Stimulated activated CD8-positive, alpha-beta memory T cell treated with anti-CD3 and anti-CD28 coated beads, Interleukin-4, amount 100 ng/mL, for 4 hours (primary cell): ENCODE results near the gene RNF222.
A peak's percentile ranks its signal among the peaks of the same experiment; 100 is the strongest.
"Not testable (repeated sequence)": the region's sequence is repeated elsewhere in the genome, so short reads cannot be mapped to it uniquely, and the experiment has no call there.

Source experiments
- DNase-seq, 2 donors: peaks; one replicate each; pipeline ENCODE4 v3.0.0-alpha.2; 2020; ENCODE audit warnings: low read depth in 2 of 2, low spot score in 1 of 2

RNF222 gene

DNA sequence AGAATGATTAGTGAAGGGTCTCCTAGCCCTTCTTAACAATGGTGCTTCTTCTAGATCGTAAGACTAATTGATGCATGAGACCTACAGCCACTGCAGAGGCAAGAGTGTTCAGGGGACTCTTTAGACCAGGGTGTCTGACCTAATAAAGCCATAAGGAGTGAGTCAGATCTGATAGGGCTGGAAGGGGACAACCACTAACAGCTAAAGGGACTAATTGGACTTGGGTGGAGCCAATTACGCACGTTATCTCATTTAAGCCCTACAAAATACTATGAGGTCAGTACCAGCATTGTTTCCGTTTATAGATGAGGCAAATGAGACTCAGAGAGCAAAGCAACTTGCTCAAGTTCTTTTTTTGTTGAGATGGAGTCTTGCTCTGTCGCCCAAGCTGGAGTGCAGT lies 14.5 kb upstream of the RNF222 start:
- no peak for DNase-seq

- DNase-seq = no peak
Measured at GRCh38 chr17:8410883-8411238, 13.2 kb upstream of the RNF222 start.

DNA sequence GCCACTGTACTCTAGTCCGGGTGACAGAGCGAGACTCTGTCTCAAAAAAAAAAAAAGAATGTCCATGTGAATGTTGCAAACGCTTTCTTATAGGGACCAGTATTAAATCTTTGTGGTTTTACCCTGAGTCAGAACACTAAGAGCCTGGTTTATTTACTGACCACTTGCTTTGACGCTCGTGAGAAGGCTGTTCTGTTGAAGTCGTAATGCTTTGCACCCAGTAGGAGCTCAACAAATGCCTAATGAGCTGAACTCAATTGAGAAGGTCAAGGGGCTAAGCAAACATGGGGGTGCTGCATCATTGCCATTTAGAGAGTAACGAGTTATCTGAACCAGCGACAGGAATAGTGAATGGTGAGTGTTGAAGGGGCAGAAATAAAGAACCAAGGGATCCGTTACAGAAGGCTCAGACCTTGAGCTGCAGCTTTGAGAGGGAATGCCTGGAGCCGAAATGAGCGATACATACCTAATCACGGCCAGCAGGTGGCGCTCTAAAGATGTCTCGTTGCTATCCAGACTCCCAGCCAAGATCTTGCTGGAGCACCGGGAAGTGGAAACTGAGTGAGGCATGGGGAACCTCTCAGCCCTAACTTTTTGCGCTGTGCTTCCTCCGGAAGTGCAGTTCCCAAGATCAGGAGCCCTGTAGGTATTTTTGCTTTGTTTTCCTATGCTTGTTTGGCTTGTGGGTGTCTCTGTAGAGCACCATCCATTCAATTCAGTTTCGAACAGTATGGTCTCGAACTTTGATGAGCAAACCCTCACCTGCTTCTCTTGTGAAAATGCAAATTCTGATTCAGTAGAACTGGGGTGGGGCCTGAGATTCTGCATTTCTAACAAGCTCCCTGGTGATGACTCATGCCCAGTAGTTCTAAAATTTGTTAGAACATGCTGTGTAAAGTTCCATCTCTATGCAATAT lies 12.6 kb upstream of the RNF222 start:
- peak; percentile 50 to 66 for DNase-seq

DNA sequence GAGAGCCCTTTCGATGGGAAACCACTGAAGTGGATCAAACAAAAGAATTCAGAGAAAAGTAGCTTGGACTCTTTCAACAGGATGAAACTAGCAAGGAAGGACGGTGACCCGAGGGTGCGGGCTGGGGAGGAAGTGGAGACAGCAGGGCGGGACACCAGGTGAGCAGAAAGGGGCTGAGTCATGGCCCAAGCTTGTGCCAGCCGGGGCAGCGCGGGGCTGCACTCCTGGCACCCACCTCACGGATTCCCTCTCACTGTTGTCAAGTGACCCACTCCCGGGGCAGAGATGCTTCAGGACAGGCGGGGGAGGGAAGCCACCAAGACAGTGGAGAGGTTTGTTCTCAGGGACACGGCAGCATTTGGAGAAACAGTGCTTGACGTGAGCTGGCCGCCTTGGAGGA lies 10.7 kb upstream of the RNF222 start:
- DNase-seq = no peak

DNA sequence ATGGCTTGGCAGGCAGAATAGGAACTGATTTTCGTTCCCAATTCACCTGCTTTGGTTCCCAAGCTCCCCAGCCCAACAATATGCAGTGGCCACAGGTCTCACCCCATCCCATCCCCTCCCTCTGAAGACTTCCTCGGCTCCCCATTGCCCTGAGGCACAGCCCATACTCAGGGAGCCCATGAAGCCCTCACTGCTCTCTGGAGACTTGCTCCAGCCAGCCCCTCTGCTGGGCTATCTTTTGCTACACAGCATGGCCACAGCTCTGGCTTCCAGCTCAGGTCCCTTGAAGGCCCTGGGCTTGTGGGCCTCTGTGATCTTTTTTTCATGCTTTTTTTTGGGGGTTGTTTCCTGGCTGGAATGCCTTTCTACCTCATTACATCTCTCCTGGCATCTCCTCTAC lies 8.5 kb upstream of the RNF222 start:
- DNase-seq = no peak

DNA sequence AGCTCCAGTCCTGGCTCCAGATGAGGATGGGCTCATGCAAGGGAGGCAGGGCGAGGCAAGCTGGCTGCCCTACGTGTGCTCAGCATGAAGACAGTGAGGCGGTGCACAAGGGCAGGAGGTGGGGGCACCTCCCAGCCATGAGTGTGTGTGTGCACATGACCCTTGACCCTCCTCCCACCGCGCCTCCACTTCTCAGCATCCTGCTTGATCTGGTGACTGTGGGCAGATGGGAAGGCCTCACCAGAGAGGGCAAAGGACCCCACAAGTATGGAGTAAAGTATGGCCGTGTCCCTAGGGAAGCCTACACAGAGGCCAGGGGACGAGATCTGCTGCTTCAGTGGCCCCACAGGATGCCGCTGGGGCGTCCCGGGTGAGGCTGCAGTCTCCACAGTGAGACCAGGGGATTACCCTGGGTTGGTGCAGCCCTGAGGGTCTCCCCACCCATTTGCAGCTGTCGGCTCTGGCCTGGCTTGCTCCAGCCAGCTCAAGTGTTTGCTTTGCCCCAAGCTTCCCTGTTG lies 7.9 kb upstream of the RNF222 start:
- DNase-seq = no peak

DNA sequence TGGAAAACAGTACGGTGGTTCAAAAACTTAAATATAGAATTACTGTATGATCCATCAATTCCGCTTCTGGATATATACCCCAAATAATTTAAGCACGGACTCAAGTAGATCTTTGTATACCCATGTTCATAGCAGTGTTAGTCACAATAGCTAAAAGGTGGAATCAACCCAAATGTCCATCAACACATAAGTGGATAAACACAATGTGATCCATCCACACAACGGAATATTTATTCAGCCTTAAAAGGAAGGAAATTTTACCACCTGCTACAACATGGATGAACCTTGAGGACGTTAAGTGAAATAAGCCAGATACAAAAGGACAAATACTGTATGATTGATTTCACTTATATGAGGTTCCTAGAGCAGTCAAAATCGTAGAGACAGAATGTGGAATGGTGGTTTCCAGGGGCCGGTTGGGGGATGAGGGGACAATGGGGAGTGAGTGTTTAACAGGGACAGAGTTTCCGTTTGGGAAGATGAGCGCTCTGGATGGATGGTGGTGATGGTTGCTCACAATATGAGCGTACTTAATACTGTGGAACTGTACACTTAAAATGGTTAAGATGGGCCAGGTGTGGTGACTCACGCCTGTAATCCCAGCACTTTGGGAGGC lies 5.4 kb upstream of the RNF222 start:
- no peak for DNase-seq

DNA sequence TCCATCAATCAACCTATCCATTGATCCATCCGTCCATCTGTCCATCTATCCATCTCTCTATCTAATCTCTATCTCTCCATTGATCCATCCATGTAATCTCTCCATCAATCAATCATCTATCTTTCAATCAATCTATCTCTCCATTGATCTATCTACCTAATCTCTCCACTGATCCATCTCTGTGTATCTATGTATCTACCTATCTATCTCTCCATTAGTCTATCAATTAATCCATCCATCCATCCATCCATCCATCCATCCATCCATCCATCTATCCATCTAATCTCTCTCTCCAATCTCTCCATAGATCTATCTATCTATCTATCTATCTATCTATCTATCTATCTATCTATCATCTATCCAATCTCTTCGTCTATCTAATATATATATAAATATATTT lies 3.5 kb upstream of the RNF222 start:
- DNase-seq = no peak

- no peak for DNase-seq
Measured at GRCh38 chr17:8398980-8399379, 1.4 kb upstream of the RNF222 start.

GRCh38 chr17:8394497-8394896 lies 3.1 kb downstream of the RNF222 start:
- not testable (repeated sequence) for DNase-seq

DNA sequence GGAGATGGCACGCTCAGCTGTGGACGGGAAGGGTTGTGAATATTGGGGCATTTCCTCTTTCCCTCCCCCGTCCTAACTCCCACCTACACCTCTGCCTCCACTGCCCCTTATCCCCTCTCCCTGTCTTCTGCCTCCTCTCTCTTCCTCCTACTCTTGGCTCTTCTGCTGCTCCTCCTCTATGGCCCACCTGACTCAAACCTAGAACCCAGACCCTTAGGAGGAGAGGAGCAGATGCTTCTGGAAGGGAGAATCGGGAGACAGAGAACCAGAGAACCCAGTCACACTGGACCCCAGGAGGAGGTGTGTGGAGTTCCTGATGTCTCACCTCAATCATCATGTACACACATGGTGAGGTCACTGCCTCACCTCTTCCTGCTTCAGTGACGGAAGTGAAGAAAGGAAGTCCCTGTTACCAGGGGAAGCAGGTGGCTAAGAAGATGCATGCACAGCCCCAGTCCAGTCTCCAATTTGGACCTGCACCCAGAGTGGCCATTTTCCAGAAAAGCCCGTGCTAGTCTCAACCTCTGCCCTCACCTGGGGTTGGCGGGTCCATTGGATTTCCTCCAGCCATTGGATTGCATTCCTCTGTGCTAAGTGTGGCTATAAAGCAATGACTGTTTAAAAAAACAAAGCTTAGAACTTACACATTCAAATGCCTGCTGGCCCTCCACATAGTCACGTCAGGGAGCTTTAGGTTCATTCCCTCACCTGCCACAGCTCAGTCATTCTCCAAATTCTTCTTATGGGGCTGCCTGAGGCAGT lies 4.0 kb downstream of the RNF222 start:
- no peak for DNase-seq

DNA sequence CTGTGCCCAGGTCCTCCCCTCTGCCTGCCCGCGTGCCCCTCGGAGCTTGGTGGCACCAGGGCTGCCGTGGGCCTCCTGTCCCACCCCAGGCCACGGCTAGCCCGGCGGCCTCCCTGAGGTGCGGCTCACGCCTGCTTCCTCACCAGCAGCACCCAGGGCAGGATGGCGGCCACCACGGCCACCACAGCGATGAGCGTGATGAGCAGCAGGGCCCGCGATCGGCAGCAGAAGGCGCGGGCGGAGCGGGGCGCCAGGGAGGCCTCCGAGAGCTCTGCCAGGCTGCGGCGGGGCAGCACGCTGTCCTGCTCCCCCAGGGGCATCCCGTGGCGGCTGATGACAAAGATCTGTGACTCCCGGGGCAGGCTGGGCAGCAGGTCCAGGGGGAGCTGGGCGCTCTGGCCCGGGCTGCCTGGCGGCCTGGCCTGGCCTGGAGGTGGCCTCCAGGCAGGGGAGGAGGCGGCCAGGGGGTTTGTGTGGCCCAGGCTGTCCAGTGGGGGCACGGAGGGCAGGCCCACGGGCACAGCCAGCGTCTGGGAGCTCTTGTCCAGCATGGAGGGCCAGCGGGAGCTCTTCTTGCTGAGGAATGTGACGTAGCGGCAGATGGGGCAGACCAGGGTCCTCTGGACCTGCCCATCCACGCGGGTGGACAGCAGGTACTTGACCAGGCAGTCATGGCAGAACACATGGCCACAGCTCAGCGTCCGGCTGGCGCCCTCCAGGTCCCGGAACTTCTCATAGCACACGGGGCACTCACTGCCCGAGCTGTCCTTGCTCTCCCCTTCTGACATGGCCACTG lies 4.8 kb downstream of the RNF222 start:
- no peak for DNase-seq

- no peak for DNase-seq
Measured at GRCh38 chr17:8392274-8392673, 5.4 kb downstream of the RNF222 start.

- DNase-seq = no peak
Measured at GRCh38 chr17:8391711-8392110, 5.9 kb downstream of the RNF222 start.

DNA sequence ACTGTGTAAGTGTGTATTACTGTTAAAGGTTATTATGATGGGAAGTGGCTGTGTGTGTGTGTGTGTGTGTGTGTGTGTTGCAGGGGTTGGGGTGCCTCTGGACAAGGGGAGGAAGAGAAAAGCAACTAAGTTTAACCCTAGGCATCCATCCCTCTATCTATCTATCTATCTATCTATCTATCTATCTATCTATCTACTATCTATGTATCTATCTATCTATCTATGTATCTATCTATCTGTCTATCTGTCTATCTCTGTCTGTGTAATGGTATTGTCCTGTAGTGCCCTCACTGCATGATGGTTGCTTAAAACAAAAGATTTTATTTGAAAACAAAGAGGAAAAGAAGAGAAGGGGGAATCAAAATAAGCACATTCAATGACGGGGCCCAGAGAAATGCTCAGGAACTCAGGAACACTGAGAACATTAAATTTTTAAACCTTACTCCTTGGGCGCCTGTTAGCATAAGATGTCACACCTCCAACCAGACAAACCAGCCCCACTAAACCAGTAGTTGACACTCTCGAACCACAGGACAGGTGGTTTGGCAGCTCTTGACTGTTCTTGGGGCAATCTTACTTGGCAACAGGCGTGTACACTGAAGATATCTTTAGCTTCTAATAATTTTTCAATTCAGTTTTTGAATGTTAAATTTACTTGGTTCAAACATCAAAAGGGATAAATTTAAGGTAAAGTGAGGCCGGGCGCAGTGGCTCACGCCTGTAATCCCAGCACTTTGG lies 9.5 kb downstream of the RNF222 start:
- peak in 1 of 2 donors; percentile 12 for DNase-seq

DNA sequence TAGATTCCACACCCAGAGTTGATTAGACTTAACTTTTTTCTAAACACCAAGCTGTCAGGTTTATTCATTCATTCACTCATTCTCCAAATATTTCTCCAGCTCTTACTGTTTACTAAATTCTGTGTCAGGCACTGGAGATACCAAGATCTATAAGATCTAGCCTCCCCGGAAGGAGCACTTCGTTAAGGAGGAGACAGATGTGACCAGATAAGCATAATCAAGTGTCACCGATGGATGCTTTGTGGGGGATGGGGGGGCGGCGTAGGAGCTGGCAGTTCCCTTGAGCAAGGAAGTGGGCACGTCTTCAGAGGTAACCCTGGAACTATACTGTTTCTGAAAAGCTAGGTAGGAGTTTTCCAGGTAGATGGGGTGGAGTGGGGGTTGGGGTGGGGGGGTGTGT lies 10.8 kb downstream of the RNF222 start:
- DNase-seq = no peak

GRCh38 chr17:8384801-8385378 lies 12.7 kb downstream of the RNF222 start:
- no peak for DNase-seq

DNA sequence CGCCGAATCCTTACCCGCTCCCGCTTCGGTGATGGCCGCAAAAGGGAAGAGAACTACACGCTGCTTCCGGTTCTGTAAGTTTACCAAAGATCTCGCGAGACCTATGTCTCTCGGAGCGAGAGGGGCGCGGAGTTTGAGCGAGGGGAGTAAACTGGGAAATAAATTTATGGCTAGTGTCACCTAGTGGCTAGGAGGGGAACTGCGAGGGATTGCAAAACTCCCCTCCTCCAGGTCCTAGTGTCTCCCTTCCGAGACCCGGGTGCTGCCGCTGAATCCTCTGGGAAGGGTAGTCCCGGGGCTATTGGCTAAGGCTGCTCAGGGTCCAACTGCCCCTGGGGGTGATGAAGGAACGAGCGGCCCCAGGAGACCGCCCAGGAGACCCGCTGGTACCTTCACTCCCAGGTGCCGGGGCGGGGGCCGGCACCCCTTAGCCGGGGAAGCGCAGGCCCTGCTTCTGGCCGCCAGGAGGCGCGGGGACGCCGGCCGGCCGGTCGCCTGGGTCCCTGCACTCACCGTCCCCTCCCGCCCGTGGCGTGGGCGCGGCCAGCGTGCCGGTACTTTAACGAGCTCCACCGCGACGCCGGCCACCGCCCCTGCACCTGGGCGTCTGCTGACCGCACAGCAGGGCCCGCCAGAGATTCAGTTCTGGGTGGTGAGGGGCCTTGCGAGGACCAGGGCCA lies 14.3 kb downstream of the RNF222 start, which contains the start of gene RPL26:
TSS of gene RPL26 (minus strand) at position 51 of the 680 bp plus-strand sequence. CDS start 883 bp downstream, outside the sequence.
- peak; percentile 86 to 89 for DNase-seq

- no peak for DNase-seq
Measured at GRCh38 chr17:8382880-8383142, 14.8 kb downstream of the RNF222 start.
